SK-N-SH (cell line): ENCODE data around the gene NUDT22. TPM values are rescaled to one million over a fixed set of nuclear protein-coding genes. Genes with fewer than 3 reads are reported as not detected.
A peak's percentile ranks its signal among the peaks of the same experiment; 100 is the strongest.

Experiments used
- CTCF ChIA-PET: fragments of 300-600, 350-600 bp; formaldehyde crosslinking; extraction: SDS; loops from one replicate; lab custom pipeline; 2021; lab: Yijun Ruan, JAX
- POLR2A ChIA-PET: fragments of 350-600 bp; sonication (Branson Sonifier 250); formaldehyde crosslinking; extraction: SDS; loops from one replicate; lab custom pipeline; 2020; ENCODE audit warnings: antibody characterized with exemption, inconsistent platforms; lab: Yijun Ruan, JAX
- DNase-seq: peaks from one replicate; pipeline ENCODE4 v3.0.0; 2012
- H2AFZ ChIP-seq: fragments of 200-600 bp; sonication (generic); 2 replicates; pipeline ENCODE4 v1.8.1; 2016; ENCODE audit warnings: antibody characterized with exemption, mild to moderate bottlenecking, low read depth
- H3F3A ChIP-seq: fragments of 200-600 bp; sonication (generic); replicated peaks from 2 replicates; pipeline ENCODE3; 2016; ENCODE audit warnings: antibody characterized with exemption, mild to moderate bottlenecking; ENCODE audit not compliant: insufficient read depth
- H3K27ac ChIP-seq, 2 experiments: fragments of 200-500 bp in 1 of 2; fragments of 200-600 bp in 1 of 2; sonication (Bioruptor generic) in 1 of 2; sonication (generic), shearing (Covaris generic) in 1 of 2; 2 replicates each; pipeline versions ENCODE4 v1.5.1 to v1.6.1; 2014 to 2016; ENCODE audit warnings: low read depth in 2 of 2, inconsistent platforms in 1 of 2, low read length in 1 of 2, mild to moderate bottlenecking in 1 of 2, mixed read lengths in 1 of 2
- H3K27me3 ChIP-seq: fragments of 200-600 bp; sonication (generic), shearing (Covaris generic); 2 replicates; pipeline ENCODE4 v1.6.1; 2016; ENCODE audit warnings: mixed run types; ENCODE audit not compliant: insufficient read depth
- H3K36me3 ChIP-seq, 2 experiments: fragments of 200-500 bp in 1 of 2; fragments of 200-600 bp in 1 of 2; sonication (Bioruptor generic) in 1 of 2; sonication (generic) in 1 of 2; replicated peaks in 1 of 2; 2 replicates each; pipeline versions ENCODE3 to v1.5.1; 2014 to 2016; ENCODE audit warnings: low read length in 1 of 2, mild to moderate bottlenecking in 1 of 2; ENCODE audit not compliant: insufficient read depth in 2 of 2, control insufficient read depth in 1 of 2
- H3K4me1 ChIP-seq, 2 experiments: fragments of 200-500 bp in 1 of 2; fragments of 200-600 bp in 1 of 2; sonication (Bioruptor generic) in 1 of 2; sonication (generic), shearing (Covaris generic) in 1 of 2; 2 replicates each; pipeline versions ENCODE4 v1.5.1 to v1.6.1; 2014 to 2016; ENCODE audit warnings: low read depth in 1 of 2, low read length in 1 of 2, mixed run types in 1 of 2; ENCODE audit not compliant: insufficient read depth in 2 of 2, control insufficient read depth in 1 of 2
- H3K4me2 ChIP-seq: fragments of 200-600 bp; sonication (generic), shearing (Covaris generic); 2 replicates; pipeline ENCODE4 v1.6.1; 2017; ENCODE audit warnings: mixed run types
- H3K4me3 ChIP-seq, 2 experiments: fragments of 200-500 bp in 1 of 2; fragments of 200-600 bp in 1 of 2; sonication (Bioruptor generic) in 1 of 2; sonication (generic), shearing (Covaris generic) in 1 of 2; 2 replicates each; pipeline versions ENCODE4 v1.5.1 to v1.8.1; 2014 to 2016; ENCODE audit warnings: low read depth in 2 of 2, inconsistent platforms in 1 of 2, low read length in 1 of 2, mild to moderate bottlenecking in 1 of 2, mixed read lengths in 1 of 2, moderate library complexity in 1 of 2
- H3K79me2 ChIP-seq: fragments of 200-600 bp; sonication (generic); 2 replicates; pipeline ENCODE4 v1.8.1; 2017; ENCODE audit warnings: mild to moderate bottlenecking; ENCODE audit not compliant: insufficient read depth
- H3K9ac ChIP-seq: fragments of 200-600 bp; sonication (generic); 2 replicates; pipeline ENCODE4 v1.6.1; 2017; ENCODE audit warnings: mixed run types
- H3K9me2 ChIP-seq: fragments of 200-600 bp; sonication (generic); 2 replicates; pipeline ENCODE4 v1.6.1; 2017; ENCODE audit warnings: mixed run types
- H3K9me3 ChIP-seq: fragments of 200-600 bp; sonication (generic); 2 replicates; pipeline ENCODE4 v1.6.1; 2017; ENCODE audit warnings: mixed run types, mild to moderate bottlenecking, moderate library complexity
- H4K20me1 ChIP-seq: fragments of 200-600 bp; sonication (generic); 2 replicates; pipeline ENCODE4 v1.6.1; 2017; ENCODE audit warnings: mild to moderate bottlenecking, mixed run types; ENCODE audit not compliant: insufficient read depth
- ELF1 ChIP-seq: IDR thresholded peaks from 2 replicates; pipeline ENCODE4 v1.4.0; 2012
- EZH2phosphoT487 ChIP-seq: fragments of 200-600 bp; sonication (generic); IDR thresholded peaks from 2 replicates; pipeline ENCODE4 v1.6.1; 2017; ENCODE audit warnings: low read depth, mixed run types, mild to moderate bottlenecking, antibody characterized with exemption, moderate library complexity, borderline replicate concordance
- FOSL2 ChIP-seq: IDR thresholded peaks from 2 replicates; pipeline ENCODE4 v1.4.0; 2012; ENCODE audit warnings: low read depth, mild to moderate bottlenecking, moderate library complexity, borderline replicate concordance
- FOXM1 ChIP-seq: IDR thresholded peaks from 2 replicates; pipeline ENCODE4 v1.4.0; 2012; ENCODE audit warnings: low read depth, mild to moderate bottlenecking
- NRF1 ChIP-seq: IDR thresholded peaks from 2 replicates; pipeline ENCODE4 v1.6.1; 2012; ENCODE audit warnings: low read depth, mild to moderate bottlenecking, low read length
- POLR2AphosphoS5 ChIP-seq: IDR thresholded peaks from 2 replicates; pipeline ENCODE4 v1.6.1; 2012; ENCODE audit warnings: low read depth, low read length
- RCOR1 ChIP-seq: fragments of 150-350 bp; IDR thresholded peaks from 2 replicates; pipeline ENCODE4 v1.6.1; 2017; ENCODE audit warnings: antibody characterized with exemption, low read length
- RXRA ChIP-seq: IDR thresholded peaks from 2 replicates; pipeline ENCODE4 v1.4.0; 2012; ENCODE audit warnings: low read depth, mild to moderate bottlenecking, borderline replicate concordance
- SIN3A ChIP-seq: IDR thresholded peaks from 2 replicates; pipeline ENCODE4 v1.6.1; 2012; ENCODE audit warnings: low read depth, mild to moderate bottlenecking, low read length, moderate library complexity, borderline replicate concordance
- SMC3 ChIP-seq: IDR thresholded peaks from 2 replicates; pipeline ENCODE4 v1.6.1; 2012; ENCODE audit warnings: low read depth, low read length, improper control_type of control experiment
- TAF1 ChIP-seq: IDR thresholded peaks from 2 replicates; pipeline ENCODE4 v1.6.1; 2012; ENCODE audit warnings: low read depth, mild to moderate bottlenecking, low read length, moderate library complexity, borderline replicate concordance
- YY1 ChIP-seq: IDR thresholded peaks from 2 replicates; pipeline ENCODE4 v1.4.0; 2012; ENCODE audit warnings: low read depth, mild to moderate bottlenecking
- WGBS: methylation state at CpG from one replicate; pipeline ENCODE4 v1.1.6; 2017; ENCODE audit warnings: low lambda C conversion rate; 5-methylcytosine and 5-hydroxymethylcytosine counted together
- polyA plus RNA-seq, 3 experiments: library from polyadenylated mRNA; depleted of rRNA; stranded (reverse); fragments of >200 nt; gene quantifications; 2 replicates each; pipeline ENCODE4 v1.2.3, GENCODE V29; 2012
- TF ChIP-seq, protein P1 (sequence below): IDR thresholded peaks from 2 replicates; pipeline ENCODE4 v1.4.0; 2012; ENCODE audit warnings: low read depth, borderline replicate concordance
- TF ChIP-seq, protein P2 (sequence below): IDR thresholded peaks from 2 replicates; pipeline ENCODE4 v1.4.0; 2012; ENCODE audit warnings: low read depth
- TF ChIP-seq, protein P3 (sequence below): IDR thresholded peaks from 2 replicates; pipeline ENCODE4 v1.4.0; 2012; ENCODE audit warnings: low read depth, borderline replicate concordance
- TF ChIP-seq, protein P4 (sequence below): fragments of 200-600 bp; sonication (generic); IDR thresholded peaks from 2 replicates; pipeline ENCODE4 v1.6.1; 2017; ENCODE audit warnings: antibody characterized with exemption, mild to moderate bottlenecking, moderate library complexity

The NUDT22 gene
- polyA plus RNA-seq, 1 of the 3 experiments (the other 2 are of a cell fraction), result 72.7 TPM

DNA sequence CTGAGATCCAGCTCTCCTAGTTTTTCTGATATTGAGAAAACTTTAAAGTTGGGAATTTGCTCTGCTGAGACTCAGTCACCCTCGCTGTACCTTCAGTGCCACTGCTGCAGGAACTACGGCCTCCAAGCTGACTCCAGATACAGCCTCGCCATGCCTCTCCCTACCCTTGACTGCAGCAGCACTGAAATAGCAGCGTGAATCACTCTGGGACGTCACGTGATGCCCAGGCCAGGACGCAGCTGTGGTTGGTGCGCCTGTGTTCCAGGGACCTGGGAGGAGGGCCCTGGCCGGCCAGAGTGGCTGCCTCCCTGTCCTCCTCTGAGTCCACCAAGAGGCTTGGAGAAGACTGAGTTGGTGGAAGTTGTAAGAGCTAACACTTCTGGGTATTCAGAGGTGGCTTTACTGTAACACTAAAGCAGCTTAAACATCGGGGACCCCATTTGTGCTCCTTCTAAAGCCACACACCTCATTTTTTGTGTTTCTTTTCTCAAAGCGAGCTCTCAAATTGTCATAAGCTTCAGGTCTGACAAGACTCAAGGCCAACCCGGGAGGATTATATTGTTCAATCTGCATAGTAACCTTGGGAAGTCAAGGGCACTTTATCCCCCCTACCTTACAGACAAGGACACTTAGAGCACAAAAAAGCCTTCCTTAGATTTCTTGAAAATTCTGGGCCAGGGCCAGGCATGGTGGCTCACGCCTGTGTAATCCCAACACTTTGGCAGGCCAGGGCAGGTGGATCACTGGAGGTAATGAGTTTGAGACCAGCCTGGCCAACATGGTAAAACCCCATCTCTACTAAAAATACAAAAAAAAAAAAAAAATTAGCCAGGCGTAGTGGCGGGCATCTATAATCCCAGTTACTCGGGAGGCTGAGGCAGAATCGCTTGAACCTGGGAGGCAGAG is 44.3 kb upstream of the NUDT22 start (continued):
- peak; percentile 86 for TF ChIP-seq TAF1
- TF ChIP-seq, protein P1, sequence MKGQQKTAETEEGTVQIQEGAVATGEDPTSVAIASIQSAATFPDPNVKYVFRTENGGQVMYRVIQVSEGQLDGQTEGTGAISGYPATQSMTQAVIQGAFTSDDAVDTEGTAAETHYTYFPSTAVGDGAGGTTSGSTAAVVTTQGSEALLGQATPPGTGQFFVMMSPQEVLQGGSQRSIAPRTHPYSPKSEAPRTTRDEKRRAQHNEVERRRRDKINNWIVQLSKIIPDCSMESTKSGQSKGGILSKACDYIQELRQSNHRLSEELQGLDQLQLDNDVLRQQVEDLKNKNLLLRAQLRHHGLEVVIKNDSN, result peak; percentile 98
- peak; percentile 96 for TF ChIP-seq POLR2AphosphoS5
- TF ChIP-seq SMC3, result no peak; the same call in 1 of the 2 replicates
- TF ChIP-seq ELF1, result no peak
- TF ChIP-seq FOXM1, result no peak
- TF ChIP-seq YY1, result peak; percentile 13; the same call in 1 of the 2 replicates
- TF ChIP-seq SIN3A, result peak; percentile 70; the same call in 1 of the 2 replicates
- TF ChIP-seq, protein P2, sequence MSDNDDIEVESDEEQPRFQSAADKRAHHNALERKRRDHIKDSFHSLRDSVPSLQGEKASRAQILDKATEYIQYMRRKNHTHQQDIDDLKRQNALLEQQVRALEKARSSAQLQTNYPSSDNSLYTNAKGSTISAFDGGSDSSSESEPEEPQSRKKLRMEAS, result peak; percentile 92
- TF ChIP-seq RXRA, result no peak
- TF ChIP-seq, protein P3, sequence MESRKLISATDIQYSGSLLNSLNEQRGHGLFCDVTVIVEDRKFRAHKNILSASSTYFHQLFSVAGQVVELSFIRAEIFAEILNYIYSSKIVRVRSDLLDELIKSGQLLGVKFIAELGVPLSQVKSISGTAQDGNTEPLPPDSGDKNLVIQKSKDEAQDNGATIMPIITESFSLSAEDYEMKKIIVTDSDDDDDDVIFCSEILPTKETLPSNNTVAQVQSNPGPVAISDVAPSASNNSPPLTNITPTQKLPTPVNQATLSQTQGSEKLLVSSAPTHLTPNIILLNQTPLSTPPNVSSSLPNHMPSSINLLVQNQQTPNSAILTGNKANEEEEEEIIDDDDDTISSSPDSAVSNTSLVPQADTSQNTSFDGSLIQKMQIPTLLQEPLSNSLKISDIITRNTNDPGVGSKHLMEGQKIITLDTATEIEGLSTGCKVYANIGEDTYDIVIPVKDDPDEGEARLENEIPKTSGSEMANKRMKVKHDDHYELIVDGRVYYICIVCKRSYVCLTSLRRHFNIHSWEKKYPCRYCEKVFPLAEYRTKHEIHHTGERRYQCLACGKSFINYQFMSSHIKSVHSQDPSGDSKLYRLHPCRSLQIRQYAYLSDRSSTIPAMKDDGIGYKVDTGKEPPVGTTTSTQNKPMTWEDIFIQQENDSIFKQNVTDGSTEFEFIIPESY, result no peak

DNA sequence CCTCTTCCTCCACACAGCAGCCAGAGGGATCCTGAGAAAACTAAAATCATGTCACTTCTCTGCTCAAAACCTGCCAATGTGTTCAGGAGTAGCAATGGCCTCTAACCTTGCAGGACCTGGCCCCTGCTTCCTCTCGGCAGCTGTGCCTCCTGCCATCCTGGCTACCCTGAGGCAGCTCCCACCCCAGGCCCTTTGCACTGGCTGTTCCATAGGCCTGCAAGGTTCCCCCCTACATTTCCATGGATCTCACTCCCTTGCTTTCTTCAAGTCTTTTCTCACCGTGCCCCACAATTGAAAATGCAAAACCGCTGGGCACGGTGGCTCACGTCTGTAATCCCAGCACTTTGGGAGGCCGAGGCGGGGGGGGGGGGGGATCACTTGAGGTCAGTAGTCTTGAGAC is 42.2 kb upstream of the NUDT22 start:
- Histone ChIP-seq H3K4me1 (peaks cover 14 to 31% of the 10 kb centered on the region in 2 experiments; a peak in 3 of 4 replicates), H3K27ac (peak overlapping the region in 1 of 2 experiments; percentile 23; a peak in 1 of 4 replicates), H3K9ac (no peak overlapping the region), H3F3A (peaks cover 22% of the 10 kb centered on the region), H3K4me2 (peak overlapping the region; percentile 83), H3K27me3 (no peaks in the 10 kb centered on the region), H4K20me1 (peaks cover 6% of the 10 kb centered on the region; the same call in 1 of the 2 replicates), H3K4me3 (no peak overlapping the region), H3K9me3 (no peaks in the 10 kb centered on the region), H3K79me2 (peaks cover 39% of the 10 kb centered on the region), H2AFZ (no peak overlapping the region), H3K36me3 (peaks cover 0 to 6% of the 10 kb centered on the region in 2 experiments), H3K9me2 (no peaks in the 10 kb centered on the region)
- CTCF ChIA-PET, result interaction anchor here (2.7 kb wide), 1 partner anchor 117 kb away, joined by 9 read pairs; no protein-coding TSS in a partner anchor
- TF ChIP-seq FOXM1 (no peak), NRF1 (no peak), ELF1 (no peak), EZH2phosphoT487 (no peak), POLR2AphosphoS5 (no peak), FOSL2 (no peak), RCOR1 (no peak)
- TF ChIP-seq, protein P4, sequence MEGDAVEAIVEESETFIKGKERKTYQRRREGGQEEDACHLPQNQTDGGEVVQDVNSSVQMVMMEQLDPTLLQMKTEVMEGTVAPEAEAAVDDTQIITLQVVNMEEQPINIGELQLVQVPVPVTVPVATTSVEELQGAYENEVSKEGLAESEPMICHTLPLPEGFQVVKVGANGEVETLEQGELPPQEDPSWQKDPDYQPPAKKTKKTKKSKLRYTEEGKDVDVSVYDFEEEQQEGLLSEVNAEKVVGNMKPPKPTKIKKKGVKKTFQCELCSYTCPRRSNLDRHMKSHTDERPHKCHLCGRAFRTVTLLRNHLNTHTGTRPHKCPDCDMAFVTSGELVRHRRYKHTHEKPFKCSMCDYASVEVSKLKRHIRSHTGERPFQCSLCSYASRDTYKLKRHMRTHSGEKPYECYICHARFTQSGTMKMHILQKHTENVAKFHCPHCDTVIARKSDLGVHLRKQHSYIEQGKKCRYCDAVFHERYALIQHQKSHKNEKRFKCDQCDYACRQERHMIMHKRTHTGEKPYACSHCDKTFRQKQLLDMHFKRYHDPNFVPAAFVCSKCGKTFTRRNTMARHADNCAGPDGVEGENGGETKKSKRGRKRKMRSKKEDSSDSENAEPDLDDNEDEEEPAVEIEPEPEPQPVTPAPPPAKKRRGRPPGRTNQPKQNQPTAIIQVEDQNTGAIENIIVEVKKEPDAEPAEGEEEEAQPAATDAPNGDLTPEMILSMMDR, result no peak
- POLR2A ChIA-PET, result interaction anchor here (0.6 kb wide), 2 partner anchors 257 to 1303 kb away, joined by 3 read pairs; no protein-coding TSS in a partner anchor
- no peak for DNase-seq
- 93% methylated on average over 7 of the region's 7 CpGs for WGBS
